Measurements from ENCODE around the gene CSF2.

- TF ChIP-seq CTCF (IDR thresholded peaks at IDR 0.05) (no peak), EP300 (IDR thresholded peaks at IDR 0.05) (no peak), POLR2A (IDR thresholded peaks at IDR 0.05; ENCODE audit: low read depth) (no peak)
These were observed 9.4 kb upstream of the CSF2 start for GRCh38 chr5:132064140-132064539.

Measured in esophagus muscularis mucosa (tissue), 4 donors.